Left lung (tissue), 10 donors: ENCODE results near the gene BCAS3. TPM values are rescaled to one million over a fixed set of nuclear protein-coding genes. Genes with fewer than 3 reads are reported as not detected.

ENCODE experiments used
- ATAC-seq: fragments of 200-7000 bp; cut with Tn5 transposase; one replicate; pipeline ENCODE4 v1.9.1; 2020; ENCODE audit warnings: moderate library complexity
- DNase-seq, 4 donors: peaks; one replicate each; pipeline ENCODE4 v3.0.0-alpha.2; 2013 to 2020
- H3K27ac ChIP-seq, 2 donors: fragments of 200-600 bp; sonication (generic) in 1 of 2; one replicate each; pipeline versions ENCODE4 v1.5.0 to v1.8.0; 2020 to 2021
- H3K27me3 ChIP-seq, 2 donors: fragments of 200-600 bp; sonication (generic) in 1 of 2; one replicate each; pipeline versions ENCODE4 v1.5.0 to v1.8.0; 2020 to 2021
- H3K36me3 ChIP-seq, 2 donors: fragments of 200-600 bp; sonication (generic) in 1 of 2; one replicate each; pipeline versions ENCODE4 v1.5.0 to v1.8.0; 2020 to 2021
- H3K4me1 ChIP-seq, 2 donors: fragments of 200-600 bp; one replicate each; pipeline ENCODE4 v1.8.0; 2021
- H3K4me3 ChIP-seq, 2 donors: fragments of 200-600 bp; sonication (generic) in 1 of 2; one replicate each; pipeline versions ENCODE4 v1.5.0 to v1.8.0; 2020 to 2021; ENCODE audit warnings: mild to moderate bottlenecking in 1 of 2
- H3K9me3 ChIP-seq, 2 donors: fragments of 200-600 bp; sonication (generic) in 1 of 2; one replicate each; pipeline versions ENCODE4 v1.5.0 to v1.8.0; 2020 to 2021
- intact Hi-C, 2 donors: fragments of 100-400 bp; cut with DNase I; formaldehyde crosslinking; loops; one replicate each; pipeline versions ENCODE4 v1.11.2 to v1.14.2; 2022
- polyA plus RNA-seq, 6 donors: library from polyadenylated mRNA; unstranded; fragments of 120-200 nt; gene quantifications; one replicate each; pipeline ENCODE4 v1.2.1, GENCODE V29; 2013; ENCODE audit not compliant: insufficient read length in 6 of 6
- total RNA-seq, 2 donors: library from RNA; stranded (reverse); fragmentation: NEBNext Ultra II Directional; extraction: Animal tissue kit (Norgen Biotek cat#: 25700); gene quantifications; one replicate each; pipeline ENCODE4 v1.2.1, GENCODE V29; 2021
- TF ChIP-seq, protein P1 (sequence below), 2 donors: fragments of 200-600 bp; sonication (generic) in 1 of 2; IDR thresholded peaks; one replicate each; pipeline versions ENCODE4 v1.5.0 to v1.8.0; 2021; ENCODE audit warnings: antibody characterized with exemption in 2 of 2
- donor health status: DM: no; HTN: yes; CAD: no.
- donor health status: DM: no; HTN: no; CAD: no.

BCAS3 gene
- total and polyA plus RNA-seq, 8 donors = 21.2 to 29.6 (median 28.0) TPM

DNA sequence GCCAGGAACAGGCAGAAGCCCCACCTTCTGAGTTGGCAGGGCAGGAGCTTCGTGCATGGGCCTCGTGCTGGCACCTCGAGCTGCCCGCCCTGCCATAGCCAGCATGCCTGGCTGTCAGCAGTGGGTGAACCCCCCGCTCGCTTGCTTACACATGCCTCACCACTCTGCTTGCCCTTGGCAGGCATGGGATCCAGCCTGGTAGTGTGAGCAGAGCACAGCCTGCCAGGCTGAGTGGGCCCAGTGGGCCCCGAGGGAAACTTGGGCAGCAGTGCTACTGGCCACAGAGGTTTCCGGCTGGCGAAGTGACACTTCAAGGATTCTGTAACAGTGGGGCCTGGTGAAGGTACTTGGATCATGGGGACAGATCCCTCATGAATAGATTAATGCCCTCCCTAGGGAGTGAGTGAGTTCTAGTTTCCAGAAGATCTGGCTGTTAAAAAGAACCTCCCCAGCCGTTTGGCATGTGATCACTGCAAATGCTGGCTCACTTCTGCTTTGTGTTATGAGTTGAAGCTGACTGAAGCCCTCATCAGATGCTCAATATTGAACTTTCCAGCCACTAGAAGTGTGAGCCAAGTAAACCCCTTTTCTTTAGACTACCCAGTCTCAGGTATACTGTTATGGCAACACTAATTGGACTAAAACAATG is 114.7 kb downstream of the BCAS3 start:
- DNase-seq = no peak
- Histone ChIP-seq H3K27me3 (no peaks in the 10 kb centered on the region), H3K27ac (no peak overlapping the region), H3K9me3 (no peaks in the 10 kb centered on the region), H3K4me1 (no peaks in the 10 kb centered on the region), H3K4me3 (no peak overlapping the region), H3K36me3 (no peaks in the 10 kb centered on the region)
- intact Hi-C loops = no loop called here
- TF ChIP-seq, protein P1, sequence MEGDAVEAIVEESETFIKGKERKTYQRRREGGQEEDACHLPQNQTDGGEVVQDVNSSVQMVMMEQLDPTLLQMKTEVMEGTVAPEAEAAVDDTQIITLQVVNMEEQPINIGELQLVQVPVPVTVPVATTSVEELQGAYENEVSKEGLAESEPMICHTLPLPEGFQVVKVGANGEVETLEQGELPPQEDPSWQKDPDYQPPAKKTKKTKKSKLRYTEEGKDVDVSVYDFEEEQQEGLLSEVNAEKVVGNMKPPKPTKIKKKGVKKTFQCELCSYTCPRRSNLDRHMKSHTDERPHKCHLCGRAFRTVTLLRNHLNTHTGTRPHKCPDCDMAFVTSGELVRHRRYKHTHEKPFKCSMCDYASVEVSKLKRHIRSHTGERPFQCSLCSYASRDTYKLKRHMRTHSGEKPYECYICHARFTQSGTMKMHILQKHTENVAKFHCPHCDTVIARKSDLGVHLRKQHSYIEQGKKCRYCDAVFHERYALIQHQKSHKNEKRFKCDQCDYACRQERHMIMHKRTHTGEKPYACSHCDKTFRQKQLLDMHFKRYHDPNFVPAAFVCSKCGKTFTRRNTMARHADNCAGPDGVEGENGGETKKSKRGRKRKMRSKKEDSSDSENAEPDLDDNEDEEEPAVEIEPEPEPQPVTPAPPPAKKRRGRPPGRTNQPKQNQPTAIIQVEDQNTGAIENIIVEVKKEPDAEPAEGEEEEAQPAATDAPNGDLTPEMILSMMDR (IDR thresholded peaks at IDR 0.05) = no peak
- no peak for ATAC-seq

- no peaks in the 10 kb centered on the region for H3K27me3 ChIP-seq
- no peak for ATAC-seq
- no peaks in the 10 kb centered on the region for H3K36me3 ChIP-seq
- no peaks in the 10 kb centered on the region for H3K4me1 ChIP-seq
- intact Hi-C loops = no loop called here
- no peaks in the 10 kb centered on the region for H3K9me3 ChIP-seq
- no peak overlapping the region for H3K4me3 ChIP-seq
- H3K27ac ChIP-seq = no peak overlapping the region
- DNase-seq = peak in 1 of 4 donors; percentile 13
- TF ChIP-seq, protein P1 (IDR thresholded peaks at IDR 0.05) = no peak
Observed at GRCh38 chr17:60798576-60798975, 120.9 kb downstream of the BCAS3 start.

GRCh38 chr17:60802377-60802776 is 124.7 kb downstream of the BCAS3 start:
- no peaks in the 10 kb centered on the region for H3K9me3 ChIP-seq
- intact Hi-C loops = no loop called here
- no peaks in the 10 kb centered on the region for H3K36me3 ChIP-seq
- H3K27me3 ChIP-seq = no peaks in the 10 kb centered on the region
- no peaks in the 10 kb centered on the region for H3K4me1 ChIP-seq
- ATAC-seq (no peak), DNase-seq (no peak)
- H3K4me3 ChIP-seq = no peak overlapping the region
- TF ChIP-seq, protein P1 (IDR thresholded peaks at IDR 0.05) = no peak
- no peak overlapping the region for H3K27ac ChIP-seq

DNA sequence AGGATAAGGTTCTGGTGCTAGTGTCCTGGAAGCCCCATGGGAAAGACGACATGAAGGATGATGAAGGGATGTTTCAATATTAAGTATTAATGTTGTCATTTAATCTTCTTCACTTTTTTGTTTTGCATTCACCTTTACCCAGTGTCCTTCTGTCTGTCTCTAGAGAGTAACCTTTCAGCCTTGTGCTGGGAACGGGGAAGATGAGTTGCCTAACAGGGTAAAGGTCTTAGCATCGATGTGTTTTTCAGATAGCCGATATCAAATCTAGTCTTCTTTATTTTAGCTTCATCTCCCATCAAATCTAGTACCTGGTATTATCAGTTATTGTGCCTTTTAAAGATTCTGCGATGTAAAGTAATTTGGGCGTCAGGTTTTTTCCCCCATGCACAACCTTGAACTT is 125.4 kb downstream of the BCAS3 start:
- no peaks in the 10 kb centered on the region for H3K4me1 ChIP-seq
- no peaks in the 10 kb centered on the region for H3K27me3 ChIP-seq
- no peaks in the 10 kb centered on the region for H3K9me3 ChIP-seq
- ATAC-seq (no peak), DNase-seq (no peak)
- no peak overlapping the region for H3K27ac ChIP-seq
- no peaks in the 10 kb centered on the region for H3K36me3 ChIP-seq
- TF ChIP-seq, protein P1 (IDR thresholded peaks at IDR 0.05) = no peak
- intact Hi-C loops = no loop called here
- no peak overlapping the region for H3K4me3 ChIP-seq

DNA sequence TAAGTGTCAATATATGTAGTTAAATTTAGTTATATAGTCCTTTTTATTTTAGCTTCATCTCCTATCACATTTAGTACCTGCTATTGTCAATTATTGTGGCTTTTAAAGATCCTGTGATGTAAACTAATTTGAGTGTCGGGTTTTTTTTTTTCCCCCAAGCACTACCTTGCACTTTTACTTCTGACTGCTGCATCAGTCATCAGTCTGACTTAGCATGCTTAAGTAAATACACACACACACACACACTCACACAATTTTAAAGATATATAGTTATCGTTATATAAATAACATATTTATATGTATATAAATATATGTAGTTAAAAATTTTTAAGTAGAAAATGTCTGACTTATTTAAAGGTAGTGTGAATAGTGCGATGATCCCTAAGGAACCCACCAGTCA is 127.2 kb downstream of the BCAS3 start:
- H3K27me3 ChIP-seq = no peaks in the 10 kb centered on the region
- H3K27ac ChIP-seq = no peak overlapping the region
- TF ChIP-seq, protein P1 (IDR thresholded peaks at IDR 0.05) = no peak
- intact Hi-C loops = no loop called here
- H3K36me3 ChIP-seq = no peaks in the 10 kb centered on the region
- H3K4me3 ChIP-seq = no peak overlapping the region
- H3K9me3 ChIP-seq = no peaks in the 10 kb centered on the region
- no peak for DNase-seq
- no peak for ATAC-seq
- H3K4me1 ChIP-seq = no peaks in the 10 kb centered on the region
